Activated T-helper 9 cell treated with anti-CD3 and anti-CD28 coated beads, Interleukin-2, amount 50 U/mL, for 16 hours (primary cell): ENCODE results near the gene DMAC2.
"Not testable (repeated sequence)": the region's sequence is repeated elsewhere in the genome, so short reads cannot be mapped to it uniquely, and the experiment has no call there.

Experiments used
- DNase-seq: peaks from one replicate; pipeline ENCODE4 v3.0.0-alpha.2; 2020; ENCODE audit warnings: low read depth

Gene DMAC2

GRCh38 chr19:41442473-41443355 lies 3.0 kb upstream of the DMAC2 start, which contains the start of gene ERICH4:
TSS of gene ERICH4 (plus strand) at chr19:41443156. CDS start at chr19:41443170, 14 bp downstream.
- DNase-seq, result no peak

- DNase-seq, result no peak
Measured at GRCh38 chr19:41441321-41441945, 1.7 kb upstream of the DMAC2 start.

- DNase-seq, result no peak
Measured at GRCh38 chr19:41437944-41438574, 1.7 kb downstream of the DMAC2 start.

- no peak for DNase-seq
Measured at GRCh38 chr19:41436674-41436951, 3.1 kb downstream of the DMAC2 start.

GRCh38 chr19:41435936-41436673 lies 3.6 kb downstream of the DMAC2 start:
- no peak for DNase-seq

GRCh38 chr19:41435376-41435775 lies 4.3 kb downstream of the DMAC2 start:
- not testable (repeated sequence) for DNase-seq

GRCh38 chr19:41434450-41434849 lies 5.3 kb downstream of the DMAC2 start:
- no peak for DNase-seq

- no peak for DNase-seq
Measured at GRCh38 chr19:41433171-41433570, 6.5 kb downstream of the DMAC2 start.

- DNase-seq, result no peak
Measured at GRCh38 chr19:41431426-41432386, 8.0 kb downstream of the DMAC2 start.

- DNase-seq, result no peak
Measured at GRCh38 chr19:41430922-41431321, 8.8 kb downstream of the DMAC2 start.

- DNase-seq, result no peak
Measured at GRCh38 chr19:41428481-41428859, 11.2 kb downstream of the DMAC2 start.

- DNase-seq, result peak; percentile 24
Measured at GRCh38 chr19:41427647-41428480, 11.8 kb downstream of the DMAC2 start.

- peak; percentile 34 for DNase-seq
Measured at GRCh38 chr19:41426952-41427646, 12.6 kb downstream of the DMAC2 start, which contains the start of gene B3GNT8. TSS of gene B3GNT8 (minus strand) at chr19:41427374. CDS start at chr19:41426778, 596 bp downstream.

GRCh38 chr19:41426116-41426841 lies 13.4 kb downstream of the DMAC2 start:
- DNase-seq, result no peak

- DNase-seq, result no peak
Measured at GRCh38 chr19:41425174-41426115, 14.3 kb downstream of the DMAC2 start.

- DNase-seq, result no peak
Measured at GRCh38 chr19:41424335-41425173, 15.2 kb downstream of the DMAC2 start.

- no peak for DNase-seq
Measured at GRCh38 chr19:41422955-41423354, 16.8 kb downstream of the DMAC2 start.
